LoVo (cell line): ENCODE measurements around the gene IGSF21.
A peak's percentile ranks its signal among the peaks of the same experiment; 100 is the strongest.

Experiments
- DNase-seq: peaks from one replicate; pipeline ENCODE4 v3.0.0-alpha.2; 2016; ENCODE audit warnings: low spot score

The IGSF21 gene

GRCh38 chr1:18299441-18300338, 192.1 kb downstream of the IGSF21 start:
- peak; percentile 42 for DNase-seq

GRCh38 chr1:18300376-18300775, 192.8 kb downstream of the IGSF21 start:
- DNase-seq, result no peak

- no peak for DNase-seq
Observed at GRCh38 chr1:18302788-18303413, 195.3 kb downstream of the IGSF21 start.

- no peak for DNase-seq
Observed at GRCh38 chr1:18304151-18304869, 196.7 kb downstream of the IGSF21 start.

GRCh38 chr1:18305182-18305795, 197.7 kb downstream of the IGSF21 start:
- DNase-seq, result no peak

- DNase-seq, result no peak
Observed at GRCh38 chr1:18307329-18307898, 199.8 kb downstream of the IGSF21 start.

GRCh38 chr1:18309552-18310155, 202.1 kb downstream of the IGSF21 start:
- no peak for DNase-seq

GRCh38 chr1:18312961-18313360, 205.4 kb downstream of the IGSF21 start:
- DNase-seq, result no peak

GRCh38 chr1:18313523-18313922, 205.9 kb downstream of the IGSF21 start:
- DNase-seq, result no peak

- no peak for DNase-seq
Observed at GRCh38 chr1:18314399-18314798, 206.8 kb downstream of the IGSF21 start.

- DNase-seq, result no peak
Observed at GRCh38 chr1:18315449-18315848, 207.9 kb downstream of the IGSF21 start.

GRCh38 chr1:18316764-18317163, 209.2 kb downstream of the IGSF21 start:
- DNase-seq, result no peak

GRCh38 chr1:18319099-18319498, 211.5 kb downstream of the IGSF21 start:
- peak; percentile 48 for DNase-seq

- DNase-seq, result no peak
Observed at GRCh38 chr1:18320051-18320450, 212.5 kb downstream of the IGSF21 start.

- DNase-seq, result no peak
Observed at GRCh38 chr1:18322368-18323032, 214.9 kb downstream of the IGSF21 start.

- no peak for DNase-seq
Observed at GRCh38 chr1:18323259-18323658, 215.7 kb downstream of the IGSF21 start.

- DNase-seq, result no peak
Observed at GRCh38 chr1:18324246-18324645, 216.6 kb downstream of the IGSF21 start.

- no peak for DNase-seq
Observed at GRCh38 chr1:18325136-18325535, 217.5 kb downstream of the IGSF21 start.

GRCh38 chr1:18326211-18326897, 218.8 kb downstream of the IGSF21 start:
- DNase-seq, result no peak

GRCh38 chr1:18327650-18328049, 220.1 kb downstream of the IGSF21 start:
- no peak for DNase-seq
